Chondrocyte (in vitro differentiated cells): ENCODE measurements around the gene OR5B2. TPM values are rescaled to one million over a fixed set of nuclear protein-coding genes. Genes with fewer than 3 reads are reported as not detected.

Experiments
- DNase-seq: peaks from one replicate; pipeline ENCODE4 v3.0.0; 2021; ENCODE audit warnings: mixed read lengths, low spot score
- H3K27ac Mint-ChIP-seq: one replicate; pipeline ENCODE4 v1.8.0; 2021; ENCODE audit warnings: mild to moderate bottlenecking, moderate library complexity, mixed read lengths; ENCODE audit not compliant: unreplicated experiment
- H3K27me3 Mint-ChIP-seq: 2 replicates; pipeline ENCODE4 v1.8.0; 2021; ENCODE audit warnings: low read depth, mixed read lengths
- H3K36me3 Mint-ChIP-seq: 2 replicates; pipeline ENCODE4 v1.8.0; 2021; ENCODE audit warnings: low read depth, mixed read lengths
- H3K4me1 Mint-ChIP-seq: 2 replicates; pipeline ENCODE4 v1.8.0; 2021; ENCODE audit warnings: low read depth, mild to moderate bottlenecking, mixed read lengths
- H3K4me3 Mint-ChIP-seq: one replicate; pipeline ENCODE4 v1.8.0; 2021; ENCODE audit warnings: mild to moderate bottlenecking, moderate library complexity, mixed read lengths; ENCODE audit not compliant: unreplicated experiment
- H3K9me3 Mint-ChIP-seq: 2 replicates; pipeline ENCODE4 v1.8.0; 2021; ENCODE audit warnings: low read depth, mixed read lengths
- long read RNA-seq: library from polyadenylated mRNA; stranded (forward); transcript quantifications from one replicate; pipeline ENCODE4 v2.0.0, GENCODE V29; 2021
- total RNA-seq: library from RNA; stranded (reverse); gene quantifications from 3 replicates; pipeline ENCODE4 v1.2.1, GENCODE V29; 2021
- TF ChIP-seq, protein P1 (sequence below): fragments of 200-600 bp; sonication (generic); IDR thresholded peaks from 2 replicates; pipeline ENCODE4 v1.5.0; 2021; ENCODE audit warnings: antibody characterized with exemption, mild to moderate bottlenecking, moderate library complexity

The OR5B2 gene
- total RNA-seq: not detected in 3 replicates
- long read RNA-seq: 0 reads

DNA sequence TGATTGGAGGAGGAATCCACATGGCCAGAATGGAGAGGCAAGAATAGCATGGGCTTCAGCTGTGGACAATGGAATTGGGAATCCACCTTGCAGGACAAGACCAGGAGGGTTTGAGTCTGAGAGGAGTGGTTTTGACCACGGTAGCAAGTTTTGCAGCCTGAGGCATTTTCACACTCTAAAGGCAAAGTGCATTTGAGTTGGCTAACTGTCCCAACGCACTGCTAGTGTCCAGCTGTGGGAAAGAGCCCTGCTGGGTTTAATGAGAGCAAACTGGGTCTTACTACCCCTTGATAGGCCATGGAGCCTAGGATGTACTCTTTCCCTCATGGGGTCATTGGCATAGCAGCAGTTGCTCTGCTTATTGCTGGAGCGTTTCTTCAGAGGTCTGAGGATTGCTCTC, at the start of gene OR5B2:
TSS of gene OR5B2 (minus strand) at position 101 of the 400 bp plus-strand sequence. CDS start 4,860 bp downstream, outside the sequence.
- Mint-ChIP-seq H3K27ac (no peak within 1 kb of the TSS), H3K4me3 (no peak within 1 kb of the TSS), H3K27me3 (peaks cover 41% of the 10 kb centered on the region), H3K4me1 (no peaks in the 10 kb centered on the region), H3K36me3 (peaks cover 2% of the 10 kb centered on the region), H3K9me3 (peaks cover 11% of the 10 kb centered on the region)
- TF ChIP-seq, protein P1, sequence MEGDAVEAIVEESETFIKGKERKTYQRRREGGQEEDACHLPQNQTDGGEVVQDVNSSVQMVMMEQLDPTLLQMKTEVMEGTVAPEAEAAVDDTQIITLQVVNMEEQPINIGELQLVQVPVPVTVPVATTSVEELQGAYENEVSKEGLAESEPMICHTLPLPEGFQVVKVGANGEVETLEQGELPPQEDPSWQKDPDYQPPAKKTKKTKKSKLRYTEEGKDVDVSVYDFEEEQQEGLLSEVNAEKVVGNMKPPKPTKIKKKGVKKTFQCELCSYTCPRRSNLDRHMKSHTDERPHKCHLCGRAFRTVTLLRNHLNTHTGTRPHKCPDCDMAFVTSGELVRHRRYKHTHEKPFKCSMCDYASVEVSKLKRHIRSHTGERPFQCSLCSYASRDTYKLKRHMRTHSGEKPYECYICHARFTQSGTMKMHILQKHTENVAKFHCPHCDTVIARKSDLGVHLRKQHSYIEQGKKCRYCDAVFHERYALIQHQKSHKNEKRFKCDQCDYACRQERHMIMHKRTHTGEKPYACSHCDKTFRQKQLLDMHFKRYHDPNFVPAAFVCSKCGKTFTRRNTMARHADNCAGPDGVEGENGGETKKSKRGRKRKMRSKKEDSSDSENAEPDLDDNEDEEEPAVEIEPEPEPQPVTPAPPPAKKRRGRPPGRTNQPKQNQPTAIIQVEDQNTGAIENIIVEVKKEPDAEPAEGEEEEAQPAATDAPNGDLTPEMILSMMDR: no peak
- DNase-seq: no peak

DNA sequence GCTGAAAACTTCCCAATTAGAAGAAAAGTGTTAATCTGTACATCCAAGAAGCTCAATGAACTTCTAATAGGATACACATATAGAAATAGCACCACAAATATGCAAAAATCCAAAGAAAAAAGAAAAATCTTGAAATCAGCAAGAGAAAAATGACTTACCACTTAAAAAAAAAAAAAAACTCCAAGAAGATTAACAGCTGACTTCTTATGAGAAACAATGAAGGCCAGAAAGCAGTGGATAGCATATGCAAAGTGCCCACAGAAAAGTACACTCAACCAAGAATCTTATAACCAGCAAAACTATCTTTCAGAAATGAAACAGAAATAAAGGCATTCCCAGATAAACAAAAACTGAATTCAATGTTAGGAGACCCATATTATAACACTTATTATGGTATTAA, 44.0 kb upstream of the OR5B2 start:
- TF ChIP-seq, protein P1: no peak
- Mint-ChIP-seq H3K36me3 (peaks cover 2% of the 10 kb centered on the region), H3K4me1 (no peaks in the 10 kb centered on the region), H3K27me3 (no peaks in the 10 kb centered on the region), H3K4me3 (no peak overlapping the region), H3K9me3 (peaks cover 34% of the 10 kb centered on the region), H3K27ac (no peak overlapping the region)
- DNase-seq: no peak

- DNase-seq: no peak
- no peaks in the 10 kb centered on the region for H3K36me3 Mint-ChIP-seq
- H3K9me3 Mint-ChIP-seq: peaks cover 6% of the 10 kb centered on the region
- H3K4me3 Mint-ChIP-seq: no peak overlapping the region
- TF ChIP-seq, protein P1: no peak
- H3K27ac Mint-ChIP-seq: no peak overlapping the region
- H3K4me1 Mint-ChIP-seq: no peaks in the 10 kb centered on the region
- H3K27me3 Mint-ChIP-seq: peaks cover 2% of the 10 kb centered on the region
Observed at GRCh38 chr11:58466293-58466692, 38.4 kb upstream of the OR5B2 start.

- H3K27me3 Mint-ChIP-seq: peaks cover 2% of the 10 kb centered on the region
- no peak for DNase-seq
- TF ChIP-seq, protein P1: no peak
- peaks cover 5% of the 10 kb centered on the region for H3K9me3 Mint-ChIP-seq
- no peaks in the 10 kb centered on the region for H3K4me1 Mint-ChIP-seq
- H3K36me3 Mint-ChIP-seq: no peaks in the 10 kb centered on the region
- H3K27ac Mint-ChIP-seq: no peak overlapping the region
- H3K4me3 Mint-ChIP-seq: no peak overlapping the region
Observed at GRCh38 chr11:58465690-58466089, 37.8 kb upstream of the OR5B2 start.

- no peak for DNase-seq
- Mint-ChIP-seq H3K4me1 (no peaks in the 10 kb centered on the region), H3K27ac (no peak overlapping the region), H3K4me3 (no peak overlapping the region), H3K9me3 (peaks cover 22% of the 10 kb centered on the region), H3K27me3 (peaks cover 18% of the 10 kb centered on the region), H3K36me3 (no peaks in the 10 kb centered on the region)
- TF ChIP-seq, protein P1: no peak
Observed at GRCh38 chr11:58451585-58451984, 23.7 kb upstream of the OR5B2 start.
